HG02973 (cell line): ENCODE results near the gene EXOC6.
"Not testable (repeated sequence)": the region's sequence is repeated elsewhere in the genome, so short reads cannot be mapped to it uniquely, and the experiment has no call there.

Experiments
- ATAC-seq: cut with Tn5 transposase; IDR thresholded peaks from one replicate; pipeline ENCODE4 v1.9.1; 2021; ENCODE audit warnings: moderate library complexity; ENCODE audit not compliant: unreplicated experiment

EXOC6 gene

GRCh38 chr10:93101148-93101547 lies 252.8 kb downstream of the EXOC6 start:
- ATAC-seq: not testable (repeated sequence)

- no peak for ATAC-seq
Measured at GRCh38 chr10:93103953-93104352, 255.6 kb downstream of the EXOC6 start.

DNA sequence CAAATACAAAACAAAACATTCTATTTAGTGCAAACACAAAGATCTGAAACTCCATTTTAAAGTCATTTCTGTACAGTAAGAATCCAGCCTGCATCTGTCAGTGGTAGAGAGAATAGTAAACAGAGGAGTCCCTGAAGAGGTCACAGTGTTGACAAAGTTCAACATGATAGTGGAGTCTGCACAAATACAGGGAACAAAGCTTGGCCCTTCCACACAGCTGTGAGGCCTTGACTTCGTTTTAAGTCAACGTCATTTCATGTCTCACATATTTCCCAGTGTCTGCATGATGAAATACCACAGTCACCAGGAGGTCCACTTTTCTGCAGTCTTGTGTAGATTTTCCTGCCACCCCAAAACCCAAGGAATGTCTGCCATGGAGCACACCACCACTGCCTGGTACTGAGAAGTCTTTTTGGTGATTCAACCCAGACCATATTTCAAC lies 258.3 kb downstream of the EXOC6 start:
- no peak for ATAC-seq
